RWPE2 (cell line): ENCODE data around the gene TTC1.

Experiments
- ATAC-seq: fragments of 200-7000 bp; cut with Tn5 transposase; 3 replicates; pipeline ENCODE4 v1.9.1; 2021; ENCODE audit warnings: low read depth
- DNase-seq: peaks from one replicate; pipeline ENCODE4 v3.0.0-alpha.2; 2020; ENCODE audit warnings: low spot score
- H3K27ac ChIP-seq: fragments of 450-650 bp; 2 replicates; pipeline ENCODE4 v1.5.1; 2017; ENCODE audit warnings: mild to moderate bottlenecking; ENCODE audit not compliant: poor library complexity, severe bottlenecking
- H3K27me3 ChIP-seq: fragments of 250-450 bp; sonication (Bioruptor Pico); 2 replicates; pipeline ENCODE4 v1.5.1; 2021; ENCODE audit warnings: mild to moderate bottlenecking, moderate library complexity; ENCODE audit not compliant: insufficient read depth, poor library complexity, severe bottlenecking
- H3K36me3 ChIP-seq: fragments of 250-450 bp; sonication (Bioruptor Pico); 2 replicates; pipeline ENCODE4 v1.5.1; 2020; ENCODE audit warnings: low read depth, mild to moderate bottlenecking, moderate library complexity
- H3K4me1 ChIP-seq: fragments of 250-450 bp; sonication (Bioruptor Pico); 2 replicates; pipeline ENCODE4 v1.5.1; 2021; ENCODE audit warnings: mild to moderate bottlenecking, moderate library complexity; ENCODE audit not compliant: insufficient read depth, poor library complexity, severe bottlenecking
- H3K4me3 ChIP-seq: fragments of 250-450 bp; sonication (Bioruptor Pico); 2 replicates; pipeline ENCODE4 v1.5.1; 2021; ENCODE audit warnings: mild to moderate bottlenecking, moderate library complexity; ENCODE audit not compliant: severe bottlenecking
- H3K9me3 ChIP-seq: fragments of 250-450 bp; sonication (Bioruptor Pico); 2 replicates; pipeline ENCODE4 v1.5.1; 2021; ENCODE audit warnings: mild to moderate bottlenecking, moderate library complexity; ENCODE audit not compliant: severe bottlenecking
- TF ChIP-seq, protein P1 (sequence below): fragments of 450-650 bp; IDR thresholded peaks from one replicate; pipeline ENCODE4 v1.5.1; 2017; ENCODE audit warnings: mild to moderate bottlenecking, moderate library complexity; ENCODE audit not compliant: poor library complexity, severe bottlenecking

The TTC1 gene

DNA sequence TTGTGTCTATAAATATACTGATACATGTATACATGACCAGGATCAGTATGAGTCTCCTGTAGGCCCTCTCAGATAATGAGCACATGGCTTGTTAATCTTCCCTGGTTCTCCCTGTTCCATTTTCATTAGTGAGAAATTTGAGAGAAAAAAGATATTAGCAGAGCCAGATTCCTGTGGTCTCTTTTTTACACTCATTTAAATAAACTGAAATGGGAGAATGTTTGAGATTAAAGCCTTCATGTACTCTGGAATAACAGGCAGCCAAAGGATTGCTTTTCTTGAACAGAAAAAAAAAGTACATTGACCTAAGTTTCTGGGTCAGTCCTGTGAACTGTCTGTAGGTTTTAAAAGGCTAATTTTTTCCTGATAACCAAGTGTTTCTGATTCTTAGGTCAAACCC is 66.1 kb downstream of the TTC1 start:
- Histone ChIP-seq H3K4me3 (no peak overlapping the region), H3K4me1 (no peaks in the 10 kb centered on the region), H3K36me3 (peaks cover 37% of the 10 kb centered on the region), H3K27me3 (no peaks in the 10 kb centered on the region), H3K9me3 (no peaks in the 10 kb centered on the region), H3K27ac (no peak overlapping the region)
- ATAC-seq (no peak), DNase-seq (no peak)
- TF ChIP-seq, protein P1, sequence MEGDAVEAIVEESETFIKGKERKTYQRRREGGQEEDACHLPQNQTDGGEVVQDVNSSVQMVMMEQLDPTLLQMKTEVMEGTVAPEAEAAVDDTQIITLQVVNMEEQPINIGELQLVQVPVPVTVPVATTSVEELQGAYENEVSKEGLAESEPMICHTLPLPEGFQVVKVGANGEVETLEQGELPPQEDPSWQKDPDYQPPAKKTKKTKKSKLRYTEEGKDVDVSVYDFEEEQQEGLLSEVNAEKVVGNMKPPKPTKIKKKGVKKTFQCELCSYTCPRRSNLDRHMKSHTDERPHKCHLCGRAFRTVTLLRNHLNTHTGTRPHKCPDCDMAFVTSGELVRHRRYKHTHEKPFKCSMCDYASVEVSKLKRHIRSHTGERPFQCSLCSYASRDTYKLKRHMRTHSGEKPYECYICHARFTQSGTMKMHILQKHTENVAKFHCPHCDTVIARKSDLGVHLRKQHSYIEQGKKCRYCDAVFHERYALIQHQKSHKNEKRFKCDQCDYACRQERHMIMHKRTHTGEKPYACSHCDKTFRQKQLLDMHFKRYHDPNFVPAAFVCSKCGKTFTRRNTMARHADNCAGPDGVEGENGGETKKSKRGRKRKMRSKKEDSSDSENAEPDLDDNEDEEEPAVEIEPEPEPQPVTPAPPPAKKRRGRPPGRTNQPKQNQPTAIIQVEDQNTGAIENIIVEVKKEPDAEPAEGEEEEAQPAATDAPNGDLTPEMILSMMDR = no peak

DNA sequence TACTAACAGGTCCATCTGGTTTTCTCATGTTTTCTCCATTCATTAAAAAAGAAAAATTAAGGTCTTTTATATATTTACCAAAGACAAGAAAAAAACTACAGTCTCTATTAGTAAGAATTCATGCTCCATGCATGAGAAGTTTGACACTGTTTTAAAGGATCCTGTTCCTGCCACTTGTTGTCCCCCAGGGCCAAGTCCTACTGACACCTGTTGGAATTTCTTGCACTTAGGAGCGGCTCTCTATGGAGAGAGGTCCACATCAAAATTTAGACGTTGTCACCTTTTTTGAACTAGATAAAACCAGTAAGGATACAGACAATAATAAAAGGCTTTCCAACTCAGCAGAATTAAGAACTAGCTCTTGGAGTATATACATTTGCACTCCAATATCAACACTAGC is 68.1 kb downstream of the TTC1 start:
- ATAC-seq (no peak), DNase-seq (no peak)
- Histone ChIP-seq H3K4me1 (no peaks in the 10 kb centered on the region), H3K9me3 (no peaks in the 10 kb centered on the region), H3K36me3 (peaks cover 46% of the 10 kb centered on the region), H3K27me3 (no peaks in the 10 kb centered on the region), H3K27ac (no peak overlapping the region), H3K4me3 (no peak overlapping the region)
- TF ChIP-seq, protein P1 = no peak

DNA sequence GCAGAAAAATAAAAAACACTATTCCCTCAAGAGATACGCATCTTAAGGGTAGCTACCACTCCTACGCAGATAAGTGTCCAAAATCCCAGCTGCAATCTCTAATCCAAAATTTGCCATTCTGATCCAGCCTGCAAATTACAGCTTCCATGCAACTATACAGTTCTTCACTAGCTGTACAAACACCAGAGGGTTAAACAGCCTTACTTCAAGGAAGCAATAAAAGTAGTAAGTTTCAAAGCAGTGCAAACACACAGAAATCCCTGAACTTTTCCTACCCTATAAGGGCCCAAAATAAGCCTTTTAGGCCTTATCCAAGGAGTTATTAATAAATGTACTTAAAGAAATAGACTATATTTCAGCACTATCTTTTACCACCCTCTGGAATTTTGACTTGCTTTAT is 70.8 kb downstream of the TTC1 start:
- Histone ChIP-seq H3K27me3 (no peaks in the 10 kb centered on the region), H3K9me3 (no peaks in the 10 kb centered on the region), H3K4me1 (peaks cover 21% of the 10 kb centered on the region), H3K27ac (no peak overlapping the region), H3K4me3 (no peak overlapping the region), H3K36me3 (peaks cover 46% of the 10 kb centered on the region)
- DNase-seq (no peak), ATAC-seq (no peak)
- TF ChIP-seq, protein P1 = no peak

GRCh38 chr5:160081495-160081894 is 72.6 kb downstream of the TTC1 start:
- peaks cover 38% of the 10 kb centered on the region for H3K36me3 ChIP-seq
- DNase-seq (no peak), ATAC-seq (no peak)
- H3K4me1 ChIP-seq = peaks cover 21% of the 10 kb centered on the region
- no peak overlapping the region for H3K4me3 ChIP-seq
- H3K9me3 ChIP-seq = no peaks in the 10 kb centered on the region
- TF ChIP-seq, protein P1 = no peak
- peak overlapping the region; percentile 80 for H3K27ac ChIP-seq
- H3K27me3 ChIP-seq = no peaks in the 10 kb centered on the region

GRCh38 chr5:160082614-160083500 is 73.9 kb downstream of the TTC1 start:
- H3K27ac ChIP-seq = peak overlapping the region; percentile 80
- no peak for DNase-seq

More at GRCh38 chr5:160082614-160083500, 73.9 kb downstream of the TTC1 start:
- no peaks in the 10 kb centered on the region for H3K9me3 ChIP-seq
- peaks cover 21% of the 10 kb centered on the region for H3K4me1 ChIP-seq
- no peaks in the 10 kb centered on the region for H3K27me3 ChIP-seq
- TF ChIP-seq, protein P1 = no peak
- no peak overlapping the region for H3K4me3 ChIP-seq
- ATAC-seq = peak; percentile 88
- peaks cover 25% of the 10 kb centered on the region for H3K36me3 ChIP-seq
